H1 (cell line): ENCODE measurements around the gene KCNH5. TPM values are rescaled to one million over a fixed set of nuclear protein-coding genes. Genes with fewer than 3 reads are reported as not detected.

Source experiments
- CTCF ChIA-PET: fragments of 300-600 bp; sonication (Branson Sonifier 250); formaldehyde crosslinking; loops from one replicate; lab custom pipeline; 2021; ENCODE audit not compliant: partially characterized antibody; lab: Charles Lee
- POLR2A ChIA-PET: fragments of 300-600 bp; sonication (Branson Sonifier 250); formaldehyde crosslinking; loops from one replicate; lab custom pipeline; 2021; ENCODE audit warnings: inconsistent platforms; ENCODE audit not compliant: partially characterized antibody; lab: Charles Lee
- DNase-seq, 2 experiments: peaks; one replicate each; pipeline versions ENCODE4 v3.0.0 to v3.0.0-alpha.2; 2010 to 2022; ENCODE audit warnings: low spot score in 2 of 2, low read depth in 1 of 2, mixed read lengths in 1 of 2
- FAIRE-seq: peaks from 2 replicates; lab custom pipeline; 2011; peaks lifted over from hg19 to GRCh38; lab: Jason Lieb, UNC
- H2AFZ ChIP-seq: 2 replicates; pipeline ENCODE4 v1.8.1; 2012; ENCODE audit warnings: low read length, inconsistent platforms
- H2AK5ac ChIP-seq: 2 replicates; pipeline ENCODE4 v1.6.1; 2013; ENCODE audit warnings: low read depth, low read length
- H2BK120ac ChIP-seq: replicated peaks from 2 replicates; pipeline ENCODE3; 2013; ENCODE audit warnings: low read depth, low read length, inconsistent platforms
- H2BK12ac ChIP-seq: 2 replicates; pipeline ENCODE4 v1.6.1; 2013; ENCODE audit warnings: low read depth, low read length
- H2BK15ac ChIP-seq: 2 replicates; pipeline ENCODE4 v1.6.1; 2013; ENCODE audit warnings: low read length
- H2BK20ac ChIP-seq: 2 replicates; pipeline ENCODE4 v1.6.1; 2013; ENCODE audit warnings: low read length
- H2BK5ac ChIP-seq: 2 replicates; pipeline ENCODE4 v1.6.1; 2013; ENCODE audit warnings: low read depth, low read length
- H3K14ac ChIP-seq: 2 replicates; pipeline ENCODE4 v1.6.1; 2013; ENCODE audit warnings: inconsistent platforms; ENCODE audit not compliant: insufficient read length
- H3K18ac ChIP-seq: 2 replicates; pipeline ENCODE4 v1.6.1; 2013; ENCODE audit warnings: low read length; ENCODE audit errors: extremely low read depth
- H3K23ac ChIP-seq: 2 replicates; pipeline ENCODE4 v1.6.1; 2013; ENCODE audit warnings: inconsistent platforms; ENCODE audit not compliant: insufficient read length
- H3K23me2 ChIP-seq: 2 replicates; pipeline ENCODE4 v1.6.1; 2013; ENCODE audit warnings: low read depth, low read length
- H3K27ac ChIP-seq: 2 replicates; pipeline ENCODE4 v1.6.1; 2011; ENCODE audit warnings: low read depth, low read length, inconsistent platforms
- H3K27me3 ChIP-seq, 4 experiments: replicated peaks in 1 of 4; 1 replicate in 1 of 4; 2 replicates in 3 of 4; pipeline versions ENCODE4 v1.6.1 to v1.8.1; 2011 to 2013; ENCODE audit warnings: low read length in 3 of 4, mild to moderate bottlenecking in 3 of 4, inconsistent platforms in 2 of 4, mixed read lengths in 2 of 4, moderate library complexity in 1 of 4; ENCODE audit not compliant: control insufficient read depth in 3 of 4, insufficient read depth in 3 of 4; ENCODE audit errors: extremely low read depth in 1 of 4
- H3K36me3 ChIP-seq, 4 experiments: 2 replicates each; pipeline versions ENCODE4 v1.6.1 to v1.8.1; 2011 to 2013; ENCODE audit warnings: mild to moderate bottlenecking in 4 of 4, low read length in 3 of 4, moderate library complexity in 2 of 4, control low read depth in 1 of 4, inconsistent platforms in 1 of 4; ENCODE audit not compliant: insufficient read depth in 4 of 4, control insufficient read depth in 2 of 4
- H3K4ac ChIP-seq: replicated peaks from 2 replicates; pipeline ENCODE3; 2013; ENCODE audit warnings: low read length, low read depth, mixed read lengths, inconsistent platforms; ENCODE audit not compliant: insufficient read length
- H3K4me1 ChIP-seq, 4 experiments: replicated peaks in 1 of 4; 1 replicate in 1 of 4; 2 replicates in 3 of 4; pipeline versions ENCODE4 v1.6.1 to v1.8.1; 2011 to 2013; ENCODE audit warnings: low read length in 3 of 4, inconsistent platforms in 2 of 4, mixed read lengths in 1 of 4; ENCODE audit not compliant: insufficient read depth in 4 of 4, control insufficient read depth in 3 of 4
- H3K4me2 ChIP-seq, 2 experiments: 2 replicates each; pipeline versions ENCODE4 v1.6.1 to v1.8.1; 2011 to 2013; ENCODE audit warnings: low read depth in 2 of 2, low read length in 2 of 2, control low read depth in 1 of 2, inconsistent platforms in 1 of 2, mild to moderate bottlenecking in 1 of 2; ENCODE audit not compliant: insufficient read depth in 1 of 2
- H3K4me3 ChIP-seq, 4 experiments: fragments of 200-600, 300-600 bp in 1 of 4; sonication (generic), shearing (Covaris generic), sonication (Bioruptor Twin) in 1 of 4; 2 replicates each; pipeline versions ENCODE4 v1.5.1 to v1.8.1; 2011 to 2016; ENCODE audit warnings: low read length in 4 of 4, low read depth in 3 of 4, control low read depth in 2 of 4, inconsistent platforms in 2 of 4, mild to moderate bottlenecking in 2 of 4, mixed read lengths in 1 of 4, moderate library complexity in 1 of 4; ENCODE audit not compliant: insufficient read depth in 2 of 4; ENCODE audit errors: extremely low read depth in 1 of 4
- H3K56ac ChIP-seq: replicated peaks from 2 replicates; pipeline ENCODE3; 2013; ENCODE audit warnings: low read depth, mild to moderate bottlenecking, mixed read lengths, low read length, inconsistent platforms; ENCODE audit not compliant: insufficient read length
- H3K79me1 ChIP-seq: 2 replicates; pipeline ENCODE4 v1.6.1; 2013; ENCODE audit warnings: low read depth, low read length, control low read depth
- H3K79me2 ChIP-seq, 2 experiments: 2 replicates each; pipeline versions ENCODE4 v1.6.1 to v1.8.1; 2012 to 2013; ENCODE audit warnings: low read length in 2 of 2, mild to moderate bottlenecking in 2 of 2, inconsistent platforms in 1 of 2; ENCODE audit not compliant: insufficient read depth in 2 of 2, control insufficient read depth in 1 of 2
- H3K9ac ChIP-seq, 4 experiments: replicated peaks in 1 of 4; 1 replicate in 1 of 4; 2 replicates in 3 of 4; pipeline versions ENCODE4 v1.6.1 to v1.8.1; 2011 to 2013; ENCODE audit warnings: low read depth in 3 of 4, low read length in 3 of 4, control low read depth in 2 of 4, mild to moderate bottlenecking in 2 of 4, moderate library complexity in 2 of 4, inconsistent platforms in 1 of 4; ENCODE audit errors: extremely low read depth in 1 of 4
- H3K9me3 ChIP-seq, 2 experiments: 2 replicates each; pipeline versions ENCODE4 v1.6.1 to v1.8.1; 2012 to 2013; ENCODE audit warnings: mild to moderate bottlenecking in 2 of 2, moderate library complexity in 2 of 2, control low read depth in 1 of 2, inconsistent platforms in 1 of 2, low read depth in 1 of 2, low read length in 1 of 2, mixed read lengths in 1 of 2; ENCODE audit not compliant: insufficient read depth in 2 of 2
- H4K20me1 ChIP-seq, 2 experiments: replicated peaks in 1 of 2; 2 replicates each; pipeline versions ENCODE3 to v1.8.1; 2011 to 2013; ENCODE audit warnings: inconsistent platforms in 2 of 2, low read length in 2 of 2, mild to moderate bottlenecking in 1 of 2; ENCODE audit not compliant: insufficient read depth in 2 of 2, control insufficient read depth in 1 of 2
- H4K5ac ChIP-seq: 2 replicates; pipeline ENCODE4 v1.6.1; 2013; ENCODE audit warnings: low read length, low read depth, mixed read lengths, inconsistent platforms; ENCODE audit not compliant: insufficient read length
- H4K8ac ChIP-seq: 2 replicates; pipeline ENCODE4 v1.8.0; 2013; ENCODE audit warnings: mild to moderate bottlenecking, moderate library complexity, low read length, inconsistent platforms; ENCODE audit not compliant: insufficient read depth; ENCODE audit errors: extremely low read depth
- H4K91ac ChIP-seq: replicated peaks from 2 replicates; pipeline ENCODE3; 2013; ENCODE audit warnings: low read length, mixed read lengths, inconsistent platforms; ENCODE audit not compliant: insufficient read length
- ASH2L ChIP-seq: fragments of 200-600, 300-600 bp; sonication (generic); IDR thresholded peaks from one replicate; pipeline ENCODE4 v1.7.1; 2017; ENCODE audit warnings: low read length
- BCL11A ChIP-seq, 2 experiments: IDR thresholded peaks; one replicate each; pipeline ENCODE4 v1.6.1; 2011; ENCODE audit warnings: low read depth in 2 of 2, low read length in 2 of 2, mild to moderate bottlenecking in 2 of 2
- CREB1 ChIP-seq: IDR thresholded peaks from 2 replicates; pipeline ENCODE4 v1.6.1; 2012; ENCODE audit warnings: inconsistent platforms
- EGR1 ChIP-seq: IDR thresholded peaks from 2 replicates; pipeline ENCODE4 v1.6.1; 2011; ENCODE audit warnings: low read depth, low read length, borderline replicate concordance
- HDAC2 ChIP-seq, 2 experiments: fragments of 300-600 bp in 1 of 2; sonication (generic) in 1 of 2; IDR thresholded peaks; 2 replicates each; pipeline ENCODE4 v1.6.1; 2011 to 2012; ENCODE audit warnings: low read depth in 2 of 2, low read length in 2 of 2, mild to moderate bottlenecking in 2 of 2, moderate library complexity in 2 of 2, borderline replicate concordance in 1 of 2, inconsistent platforms in 1 of 2
- POU5F1 ChIP-seq: IDR thresholded peaks from 2 replicates; pipeline ENCODE4 v1.6.1; 2011; ENCODE audit warnings: low read depth, mild to moderate bottlenecking, low read length, moderate library complexity
- SP1 ChIP-seq: IDR thresholded peaks from 2 replicates; pipeline ENCODE4 v1.6.1; 2011; ENCODE audit warnings: low read depth, low read length
- YY1 ChIP-seq: IDR thresholded peaks from 2 replicates; pipeline ENCODE4 v1.6.1; 2011; ENCODE audit warnings: low read depth, mild to moderate bottlenecking, low read length
- WGBS, 2 experiments: shearing (Covaris generic) in 1 of 2; methylation state at CpG; one replicate each; pipeline versions ENCODE4 v1.1.6 to v1.1.7; 2013 to 2015; ENCODE audit warnings: low lambda C conversion rate in 2 of 2, mixed read lengths in 2 of 2, inconsistent platforms in 1 of 2, low coverage in 1 of 2, missing lambda C conversion rate in 1 of 2; ENCODE audit not compliant: insufficient replicate concordance in 2 of 2, insufficient coverage in 1 of 2, insufficient read length in 1 of 2; ENCODE audit errors: extremely low coverage in 1 of 2, missing lambda C conversion rate in 1 of 2; 5-methylcytosine and 5-hydroxymethylcytosine counted together
- polyA plus RNA-seq, 7 experiments: library from polyadenylated mRNA; depleted of rRNA in 3 of 7; stranded (reverse) in 5 of 7; unstranded in 2 of 7; fragments of >200 nt in 5 of 7; fragments of 200-250 nt in 2 of 7; gene quantifications; 1 replicate in 5 of 7; 2 replicates in 1 of 7; 4 replicates in 1 of 7; pipeline versions ENCODE4 v1.2.1 to v1.2.3, GENCODE V29; 2011 to 2013; ENCODE audit warnings: missing spikeins in 2 of 7, mixed read lengths in 2 of 7
- total RNA-seq: library from RNA; stranded (reverse); fragmentation: NEBNext Ultra II Directional; extraction: Animal tissue kit (Norgen Biotek cat#: 25700); gene quantifications from 2 replicates; pipeline ENCODE4 v1.2.1, GENCODE V29; 2021

KCNH5 gene
- total and polyA plus RNA-seq, 2 of the 8 experiments (the other 6 are each of a cell fraction or from before 2014, with no cell fraction given): 0.24 to 0.50 TPM

GRCh38 chr14:62654641-62655040 lies 390.6 kb downstream of the KCNH5 start:
- ChIA-PET POLR2A (no interaction called here), CTCF (interaction anchor here (0.6 to 1.2 kb wide), 2 partner anchors 14 to 211 kb away, joined by 3 read pairs; no protein-coding TSS in a partner anchor)
- H3K79me2 ChIP-seq: no peaks in the 10 kb centered on the region
- no peak overlapping the region for H3K56ac ChIP-seq
- no peak overlapping the region for H2BK15ac ChIP-seq
- no peak overlapping the region for H2AK5ac ChIP-seq
- no peak overlapping the region for H2BK12ac ChIP-seq
- FAIRE-seq (no peak), DNase-seq (no peak)
- H3K23ac ChIP-seq: no peak overlapping the region
- H2BK20ac ChIP-seq: no peak overlapping the region
- H2BK120ac ChIP-seq: no peak overlapping the region
- no peaks in the 10 kb centered on the region for H3K9me3 ChIP-seq
- H4K8ac ChIP-seq: no peak overlapping the region
- H3K23me2 ChIP-seq: no peaks in the 10 kb centered on the region; the same call in 1 of the 2 replicates
- H2AFZ ChIP-seq: no peak overlapping the region
- no peak overlapping the region for H3K4me3 ChIP-seq
- 83% methylated on average over 5 of the region's 5 CpGs; no CpG with 5 or more reads in 1 of the 2 experiments for WGBS, 2 experiments
- H4K5ac ChIP-seq: no peak overlapping the region
- no peak overlapping the region for H3K9ac ChIP-seq
- no peak overlapping the region for H2BK5ac ChIP-seq
- no peaks in the 10 kb centered on the region for H3K79me1 ChIP-seq
- no peak overlapping the region for H3K18ac ChIP-seq
- no peaks in the 10 kb centered on the region for H3K27me3 ChIP-seq
- H3K27ac ChIP-seq: no peak overlapping the region
- TF ChIP-seq BCL11A (IDR thresholded peaks at IDR 0.05; ENCODE audit: low read depth in 2 of 2, low read length in 2 of 2) (no peak), HDAC2 (IDR thresholded peaks at IDR 0.05; ENCODE audit: borderline replicate concordance in 1 of 2, low read depth in 2 of 2, low read length in 2 of 2) (no peak), POU5F1 (no peak), YY1 (no peak), ASH2L (no peak), SP1 (no peak), CREB1 (no peak), EGR1 (no peak)
- no peak overlapping the region for H3K14ac ChIP-seq
- no peaks in the 10 kb centered on the region for H4K20me1 ChIP-seq
- H3K4ac ChIP-seq: no peak overlapping the region
- no peak overlapping the region for H3K4me2 ChIP-seq
- H3K4me1 ChIP-seq: peaks cover 0 to 12% (median 4%) of the 10 kb centered on the region in 4 experiments; a peak in 3 of 7 replicates
- H3K36me3 ChIP-seq: no peaks in the 10 kb centered on the region
- H4K91ac ChIP-seq: no peak overlapping the region
